H1 (cell line): ENCODE results near the gene SH2D4B. TPM values are rescaled to one million over a fixed set of nuclear protein-coding genes. Genes with fewer than 3 reads are reported as not detected.

Experiments used
- POLR2A ChIP-seq, 2 experiments: IDR thresholded peaks; 1 replicate in 1 of 2; 2 replicates in 1 of 2; pipeline ENCODE4 v1.6.1; 2011; ENCODE audit warnings: low read depth in 2 of 2, low read length in 2 of 2, mild to moderate bottlenecking in 2 of 2; ENCODE audit errors: control extremely low read depth in 1 of 2
- SRF ChIP-seq: IDR thresholded peaks from 2 replicates; pipeline ENCODE4 v1.6.1; 2011; ENCODE audit warnings: mild to moderate bottlenecking, low read depth, low read length, moderate library complexity
- polyA plus RNA-seq, 7 experiments: library from polyadenylated mRNA; depleted of rRNA in 3 of 7; stranded (reverse) in 5 of 7; unstranded in 2 of 7; fragments of >200 nt in 5 of 7; fragments of 200-250 nt in 2 of 7; gene quantifications; 1 replicate in 5 of 7; 2 replicates in 1 of 7; 4 replicates in 1 of 7; pipeline versions ENCODE4 v1.2.1 to v1.2.3, GENCODE V29; 2011 to 2013; ENCODE audit warnings: missing spikeins in 2 of 7, mixed read lengths in 2 of 7
- total RNA-seq: library from RNA; stranded (reverse); fragmentation: NEBNext Ultra II Directional; extraction: Animal tissue kit (Norgen Biotek cat#: 25700); gene quantifications from 2 replicates; pipeline ENCODE4 v1.2.1, GENCODE V29; 2021

SH2D4B gene
- total and polyA plus RNA-seq, 2 of the 8 experiments (the other 6 are each of a cell fraction or from before 2014, with no cell fraction given): 0.06 to 0.13 TPM

- TF ChIP-seq POLR2A (IDR thresholded peaks at IDR 0.05; ENCODE audit: control extremely low read depth in 1 of 2, low read depth in 2 of 2, low read length in 2 of 2): no peak
- no peak for TF ChIP-seq SRF
Measured at GRCh38 chr10:80598084-80598798, 60.5 kb downstream of the SH2D4B start (continued).
